SK-N-SH (cell line): ENCODE data around the gene FMNL1. TPM values are rescaled to one million over a fixed set of nuclear protein-coding genes. Genes with fewer than 3 reads are reported as not detected.

ENCODE experiments used
- CTCF ChIA-PET: fragments of 300-600, 350-600 bp; formaldehyde crosslinking; extraction: SDS; loops from one replicate; lab custom pipeline; 2021; lab: Yijun Ruan, JAX
- POLR2A ChIA-PET: fragments of 350-600 bp; sonication (Branson Sonifier 250); formaldehyde crosslinking; extraction: SDS; loops from one replicate; lab custom pipeline; 2020; ENCODE audit warnings: antibody characterized with exemption, inconsistent platforms; lab: Yijun Ruan, JAX
- DNase-seq: peaks from one replicate; pipeline ENCODE4 v3.0.0; 2012
- H2AFZ ChIP-seq: fragments of 200-600 bp; sonication (generic); 2 replicates; pipeline ENCODE4 v1.8.1; 2016; ENCODE audit warnings: antibody characterized with exemption, mild to moderate bottlenecking, low read depth
- H3F3A ChIP-seq: fragments of 200-600 bp; sonication (generic); replicated peaks from 2 replicates; pipeline ENCODE3; 2016; ENCODE audit warnings: antibody characterized with exemption, mild to moderate bottlenecking; ENCODE audit not compliant: insufficient read depth
- H3K27ac ChIP-seq, 2 experiments: fragments of 200-500 bp in 1 of 2; fragments of 200-600 bp in 1 of 2; sonication (Bioruptor generic) in 1 of 2; sonication (generic), shearing (Covaris generic) in 1 of 2; 2 replicates each; pipeline versions ENCODE4 v1.5.1 to v1.6.1; 2014 to 2016; ENCODE audit warnings: low read depth in 2 of 2, inconsistent platforms in 1 of 2, low read length in 1 of 2, mild to moderate bottlenecking in 1 of 2, mixed read lengths in 1 of 2
- H3K27me3 ChIP-seq: fragments of 200-600 bp; sonication (generic), shearing (Covaris generic); 2 replicates; pipeline ENCODE4 v1.6.1; 2016; ENCODE audit warnings: mixed run types; ENCODE audit not compliant: insufficient read depth
- H3K36me3 ChIP-seq, 2 experiments: fragments of 200-500 bp in 1 of 2; fragments of 200-600 bp in 1 of 2; sonication (Bioruptor generic) in 1 of 2; sonication (generic) in 1 of 2; replicated peaks in 1 of 2; 2 replicates each; pipeline versions ENCODE3 to v1.5.1; 2014 to 2016; ENCODE audit warnings: low read length in 1 of 2, mild to moderate bottlenecking in 1 of 2; ENCODE audit not compliant: insufficient read depth in 2 of 2, control insufficient read depth in 1 of 2
- H3K4me1 ChIP-seq, 2 experiments: fragments of 200-500 bp in 1 of 2; fragments of 200-600 bp in 1 of 2; sonication (Bioruptor generic) in 1 of 2; sonication (generic), shearing (Covaris generic) in 1 of 2; 2 replicates each; pipeline versions ENCODE4 v1.5.1 to v1.6.1; 2014 to 2016; ENCODE audit warnings: low read depth in 1 of 2, low read length in 1 of 2, mixed run types in 1 of 2; ENCODE audit not compliant: insufficient read depth in 2 of 2, control insufficient read depth in 1 of 2
- H3K4me2 ChIP-seq: fragments of 200-600 bp; sonication (generic), shearing (Covaris generic); 2 replicates; pipeline ENCODE4 v1.6.1; 2017; ENCODE audit warnings: mixed run types
- H3K4me3 ChIP-seq, 2 experiments: fragments of 200-500 bp in 1 of 2; fragments of 200-600 bp in 1 of 2; sonication (Bioruptor generic) in 1 of 2; sonication (generic), shearing (Covaris generic) in 1 of 2; 2 replicates each; pipeline versions ENCODE4 v1.5.1 to v1.8.1; 2014 to 2016; ENCODE audit warnings: low read depth in 2 of 2, inconsistent platforms in 1 of 2, low read length in 1 of 2, mild to moderate bottlenecking in 1 of 2, mixed read lengths in 1 of 2, moderate library complexity in 1 of 2
- H3K79me2 ChIP-seq: fragments of 200-600 bp; sonication (generic); 2 replicates; pipeline ENCODE4 v1.8.1; 2017; ENCODE audit warnings: mild to moderate bottlenecking; ENCODE audit not compliant: insufficient read depth
- H3K9ac ChIP-seq: fragments of 200-600 bp; sonication (generic); 2 replicates; pipeline ENCODE4 v1.6.1; 2017; ENCODE audit warnings: mixed run types
- H3K9me2 ChIP-seq: fragments of 200-600 bp; sonication (generic); 2 replicates; pipeline ENCODE4 v1.6.1; 2017; ENCODE audit warnings: mixed run types
- H3K9me3 ChIP-seq: fragments of 200-600 bp; sonication (generic); 2 replicates; pipeline ENCODE4 v1.6.1; 2017; ENCODE audit warnings: mixed run types, mild to moderate bottlenecking, moderate library complexity
- H4K20me1 ChIP-seq: fragments of 200-600 bp; sonication (generic); 2 replicates; pipeline ENCODE4 v1.6.1; 2017; ENCODE audit warnings: mild to moderate bottlenecking, mixed run types; ENCODE audit not compliant: insufficient read depth
- CHD2 ChIP-seq: fragments of 150-350 bp; IDR thresholded peaks from 2 replicates; pipeline ENCODE4 v1.6.1; 2018; ENCODE audit warnings: low read length; ENCODE audit not compliant: partially characterized antibody
- EP300 ChIP-seq, 2 experiments: IDR thresholded peaks; 2 replicates each; pipeline versions ENCODE4 v1.4.0 to v1.6.1; 2012; ENCODE audit warnings: borderline replicate concordance in 1 of 2, low read depth in 1 of 2, low read length in 1 of 2
- EZH2phosphoT487 ChIP-seq: fragments of 200-600 bp; sonication (generic); IDR thresholded peaks from 2 replicates; pipeline ENCODE4 v1.6.1; 2017; ENCODE audit warnings: low read depth, mixed run types, mild to moderate bottlenecking, antibody characterized with exemption, moderate library complexity, borderline replicate concordance
- FOXJ3 ChIP-seq: sonication (generic); formaldehyde crosslinking; IDR thresholded peaks from 2 replicates; pipeline ENCODE4 v1.5.1; 2020; ENCODE audit warnings: mild to moderate bottlenecking, missing genetic modification reagents
- FOXM1 ChIP-seq: IDR thresholded peaks from 2 replicates; pipeline ENCODE4 v1.4.0; 2012; ENCODE audit warnings: low read depth, mild to moderate bottlenecking
- GATA2 ChIP-seq: sonication (generic); formaldehyde crosslinking; IDR thresholded peaks from 2 replicates; pipeline ENCODE4 v1.5.0; 2020; ENCODE audit warnings: mild to moderate bottlenecking, missing genetic modification reagents
- JUND ChIP-seq: IDR thresholded peaks from 2 replicates; pipeline ENCODE4 v1.4.0; 2012
- NFIC ChIP-seq: IDR thresholded peaks from 2 replicates; pipeline ENCODE4 v1.4.0; 2012; ENCODE audit warnings: borderline replicate concordance
- NRF1 ChIP-seq: IDR thresholded peaks from 2 replicates; pipeline ENCODE4 v1.6.1; 2012; ENCODE audit warnings: low read depth, mild to moderate bottlenecking, low read length
- RXRA ChIP-seq: IDR thresholded peaks from 2 replicates; pipeline ENCODE4 v1.4.0; 2012; ENCODE audit warnings: low read depth, mild to moderate bottlenecking, borderline replicate concordance
- SMC3 ChIP-seq: IDR thresholded peaks from 2 replicates; pipeline ENCODE4 v1.6.1; 2012; ENCODE audit warnings: low read depth, low read length, improper control_type of control experiment
- WGBS: methylation state at CpG from one replicate; pipeline ENCODE4 v1.1.6; 2017; ENCODE audit warnings: low lambda C conversion rate; 5-methylcytosine and 5-hydroxymethylcytosine counted together
- polyA plus RNA-seq, 3 experiments: library from polyadenylated mRNA; depleted of rRNA; stranded (reverse); fragments of >200 nt; gene quantifications; 2 replicates each; pipeline ENCODE4 v1.2.3, GENCODE V29; 2012
- TF ChIP-seq, protein P1 (sequence below): IDR thresholded peaks from 2 replicates; pipeline ENCODE4; 2012
- TF ChIP-seq, protein P2 (sequence below): fragments of 150-350 bp; IDR thresholded peaks from 2 replicates; pipeline ENCODE4 v1.6.1; 2017; ENCODE audit warnings: antibody characterized with exemption, low read length, low read depth, borderline replicate concordance
- TF ChIP-seq, protein P3 (sequence below): IDR thresholded peaks from 2 replicates; pipeline ENCODE4 v1.6.1; 2012; ENCODE audit warnings: mild to moderate bottlenecking, low read depth, low read length, moderate library complexity
- TF ChIP-seq, protein P4 (sequence below): IDR thresholded peaks from 2 replicates; pipeline ENCODE4 v1.4.0; 2012; ENCODE audit warnings: low read depth, borderline replicate concordance

FMNL1 gene
- polyA plus RNA-seq, 1 of the 3 experiments (the other 2 are of a cell fraction): 2.8 TPM

DNA sequence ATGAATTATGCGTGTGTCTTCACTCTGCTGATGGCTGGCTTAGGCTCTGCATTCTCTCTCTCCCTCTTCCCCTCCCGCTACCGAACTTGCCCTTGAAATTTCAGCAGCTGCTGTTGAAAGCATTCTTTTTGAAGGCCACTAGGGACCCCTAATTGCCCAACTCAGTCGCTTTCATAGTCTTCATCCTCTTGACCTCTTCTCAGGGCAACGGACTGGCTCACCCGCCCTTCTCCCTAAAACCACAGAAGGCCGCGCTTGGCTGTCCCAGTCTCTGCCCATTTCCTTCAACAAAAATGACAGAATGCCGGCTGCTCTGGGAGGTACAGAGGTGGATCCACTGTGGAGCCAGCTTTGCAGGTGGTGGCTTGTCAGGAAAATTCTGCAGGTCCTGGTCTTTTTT, 21.0 kb upstream of the FMNL1 start:
- POLR2A ChIA-PET: interaction anchor here (2.0 kb wide), 1 partner anchor 52 kb away, joined by 5 read pairs; the partner anchor contains the start of gene HEXIM1
- Histone ChIP-seq H2AFZ (no peak overlapping the region), H3K9ac (no peak overlapping the region), H3K4me3 (no peak overlapping the region), H3K4me1 (peaks cover 5 to 8% of the 10 kb centered on the region in 2 experiments; a peak in 3 of 4 replicates), H3K27me3 (no peaks in the 10 kb centered on the region), H3K27ac (no peak overlapping the region), H3K36me3 (no peaks in the 10 kb centered on the region), H3K9me3 (no peaks in the 10 kb centered on the region), H3K9me2 (no peaks in the 10 kb centered on the region), H3F3A (no peaks in the 10 kb centered on the region), H3K4me2 (no peak overlapping the region), H3K79me2 (no peaks in the 10 kb centered on the region), H4K20me1 (no peaks in the 10 kb centered on the region)
- TF ChIP-seq SMC3 (no peak), JUND (no peak), EZH2phosphoT487 (no peak), CHD2 (no peak), RXRA (no peak), EP300 (IDR thresholded peaks at IDR 0.05; ENCODE audit: borderline replicate concordance in 1 of 2, low read depth in 1 of 2, low read length in 1 of 2) (no peak), NFIC (no peak), GATA2 (CRISPR knock-in tag) (no peak), NRF1 (no peak), FOXM1 (no peak), FOXJ3 (CRISPR knock-in tag) (no peak)
- TF ChIP-seq, protein P1, sequence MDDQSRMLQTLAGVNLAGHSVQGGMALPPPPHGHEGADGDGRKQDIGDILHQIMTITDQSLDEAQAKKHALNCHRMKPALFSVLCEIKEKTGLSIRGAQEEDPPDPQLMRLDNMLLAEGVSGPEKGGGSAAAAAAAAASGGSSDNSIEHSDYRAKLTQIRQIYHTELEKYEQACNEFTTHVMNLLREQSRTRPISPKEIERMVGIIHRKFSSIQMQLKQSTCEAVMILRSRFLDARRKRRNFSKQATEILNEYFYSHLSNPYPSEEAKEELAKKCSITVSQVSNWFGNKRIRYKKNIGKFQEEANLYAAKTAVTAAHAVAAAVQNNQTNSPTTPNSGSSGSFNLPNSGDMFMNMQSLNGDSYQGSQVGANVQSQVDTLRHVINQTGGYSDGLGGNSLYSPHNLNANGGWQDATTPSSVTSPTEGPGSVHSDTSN: no peak
- TF ChIP-seq, protein P2, sequence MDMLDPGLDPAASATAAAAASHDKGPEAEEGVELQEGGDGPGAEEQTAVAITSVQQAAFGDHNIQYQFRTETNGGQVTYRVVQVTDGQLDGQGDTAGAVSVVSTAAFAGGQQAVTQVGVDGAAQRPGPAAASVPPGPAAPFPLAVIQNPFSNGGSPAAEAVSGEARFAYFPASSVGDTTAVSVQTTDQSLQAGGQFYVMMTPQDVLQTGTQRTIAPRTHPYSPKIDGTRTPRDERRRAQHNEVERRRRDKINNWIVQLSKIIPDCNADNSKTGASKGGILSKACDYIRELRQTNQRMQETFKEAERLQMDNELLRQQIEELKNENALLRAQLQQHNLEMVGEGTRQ: no peak
- TF ChIP-seq, protein P3, sequence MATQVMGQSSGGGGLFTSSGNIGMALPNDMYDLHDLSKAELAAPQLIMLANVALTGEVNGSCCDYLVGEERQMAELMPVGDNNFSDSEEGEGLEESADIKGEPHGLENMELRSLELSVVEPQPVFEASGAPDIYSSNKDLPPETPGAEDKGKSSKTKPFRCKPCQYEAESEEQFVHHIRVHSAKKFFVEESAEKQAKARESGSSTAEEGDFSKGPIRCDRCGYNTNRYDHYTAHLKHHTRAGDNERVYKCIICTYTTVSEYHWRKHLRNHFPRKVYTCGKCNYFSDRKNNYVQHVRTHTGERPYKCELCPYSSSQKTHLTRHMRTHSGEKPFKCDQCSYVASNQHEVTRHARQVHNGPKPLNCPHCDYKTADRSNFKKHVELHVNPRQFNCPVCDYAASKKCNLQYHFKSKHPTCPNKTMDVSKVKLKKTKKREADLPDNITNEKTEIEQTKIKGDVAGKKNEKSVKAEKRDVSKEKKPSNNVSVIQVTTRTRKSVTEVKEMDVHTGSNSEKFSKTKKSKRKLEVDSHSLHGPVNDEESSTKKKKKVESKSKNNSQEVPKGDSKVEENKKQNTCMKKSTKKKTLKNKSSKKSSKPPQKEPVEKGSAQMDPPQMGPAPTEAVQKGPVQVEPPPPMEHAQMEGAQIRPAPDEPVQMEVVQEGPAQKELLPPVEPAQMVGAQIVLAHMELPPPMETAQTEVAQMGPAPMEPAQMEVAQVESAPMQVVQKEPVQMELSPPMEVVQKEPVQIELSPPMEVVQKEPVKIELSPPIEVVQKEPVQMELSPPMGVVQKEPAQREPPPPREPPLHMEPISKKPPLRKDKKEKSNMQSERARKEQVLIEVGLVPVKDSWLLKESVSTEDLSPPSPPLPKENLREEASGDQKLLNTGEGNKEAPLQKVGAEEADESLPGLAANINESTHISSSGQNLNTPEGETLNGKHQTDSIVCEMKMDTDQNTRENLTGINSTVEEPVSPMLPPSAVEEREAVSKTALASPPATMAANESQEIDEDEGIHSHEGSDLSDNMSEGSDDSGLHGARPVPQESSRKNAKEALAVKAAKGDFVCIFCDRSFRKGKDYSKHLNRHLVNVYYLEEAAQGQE: no peak
- TF ChIP-seq, protein P4, sequence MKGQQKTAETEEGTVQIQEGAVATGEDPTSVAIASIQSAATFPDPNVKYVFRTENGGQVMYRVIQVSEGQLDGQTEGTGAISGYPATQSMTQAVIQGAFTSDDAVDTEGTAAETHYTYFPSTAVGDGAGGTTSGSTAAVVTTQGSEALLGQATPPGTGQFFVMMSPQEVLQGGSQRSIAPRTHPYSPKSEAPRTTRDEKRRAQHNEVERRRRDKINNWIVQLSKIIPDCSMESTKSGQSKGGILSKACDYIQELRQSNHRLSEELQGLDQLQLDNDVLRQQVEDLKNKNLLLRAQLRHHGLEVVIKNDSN: no peak
- CTCF ChIA-PET: interaction anchor here (0.6 to 3.6 kb wide), 5 partner anchors 49 to 185 kb away, joined by 3 to 29 read pairs (median 4); partner anchors contain the start of gene ACBD4
- WGBS: 94% methylated on average over 9 of the region's 9 CpGs
- DNase-seq: no peak
